IMR-90 (cell line): ENCODE results near the gene GALNT8. TPM values are rescaled to one million over a fixed set of nuclear protein-coding genes. Genes with fewer than 3 reads are reported as not detected.

Experiments used
- ATAC-seq: fragments of 200-7000 bp; cut with Tn5 transposase; 2 replicates; pipeline ENCODE4 v1.9.1; 2020; ENCODE audit warnings: low read depth, mild to moderate bottlenecking, moderate library complexity
- BruUV-seq: library from RNA; stranded (reverse); fragments of 400-500 nt; replicated peaks from 2 replicates; lab custom pipeline; 2021; lab: Mats Ljungman, UMichigan
- CTCF ChIA-PET: fragments of 300-600 bp; formaldehyde crosslinking; extraction: SDS; loops from one replicate; lab custom pipeline; 2021; ENCODE audit warnings: antibody characterized with exemption; lab: Yijun Ruan, JAX
- POLR2A ChIA-PET: fragments of 300-600 bp; sonication (Branson Sonifier 250); formaldehyde crosslinking; loops from one replicate; lab custom pipeline; 2022; ENCODE audit warnings: antibody characterized with exemption; ENCODE audit not compliant: unreplicated experiment; lab: Charles Lee
- DNase-seq: peaks from one replicate; pipeline ENCODE4 v3.0.0; 2013
- H2AFZ ChIP-seq: replicated peaks from 2 replicates; pipeline ENCODE3; 2013; ENCODE audit warnings: low read length, mild to moderate bottlenecking; ENCODE audit not compliant: poor library complexity
- H2AK5ac ChIP-seq: 2 replicates; pipeline ENCODE4 v1.6.1; 2013; ENCODE audit warnings: low read depth, low read length, inconsistent platforms
- H2AK9ac ChIP-seq: replicated peaks from 2 replicates; pipeline ENCODE3; 2013; ENCODE audit warnings: mild to moderate bottlenecking, low read depth, low read length, moderate library complexity; ENCODE audit not compliant: poor library complexity
- H2BK120ac ChIP-seq: 2 replicates; pipeline ENCODE4 v1.6.1; 2013; ENCODE audit warnings: low read depth, low read length, inconsistent platforms
- H2BK15ac ChIP-seq: 3 replicates; pipeline ENCODE4 v1.6.1; 2013; ENCODE audit warnings: low read depth, low read length, inconsistent platforms
- H2BK20ac ChIP-seq: 2 replicates; pipeline ENCODE4 v1.6.1; 2013; ENCODE audit warnings: low read depth, mild to moderate bottlenecking, inconsistent platforms, low read length, moderate library complexity
- H2BK5ac ChIP-seq: 2 replicates; pipeline ENCODE4 v1.6.1; 2013; ENCODE audit warnings: mild to moderate bottlenecking, low read depth, low read length, inconsistent platforms; ENCODE audit not compliant: poor library complexity, severe bottlenecking
- H3K14ac ChIP-seq: replicated peaks from 2 replicates; pipeline ENCODE4 v1.6.1; 2013; ENCODE audit warnings: low read depth, low read length, inconsistent platforms
- H3K18ac ChIP-seq: 2 replicates; pipeline ENCODE4 v1.6.1; 2013; ENCODE audit warnings: low read depth, low read length, control low read depth
- H3K23ac ChIP-seq: 2 replicates; pipeline ENCODE4 v1.6.1; 2013; ENCODE audit warnings: low read depth, low read length, inconsistent platforms
- H3K27ac ChIP-seq: 2 replicates; pipeline ENCODE4 v1.5.1; 2013; ENCODE audit warnings: mild to moderate bottlenecking, control low read depth, low read length; ENCODE audit not compliant: insufficient read depth
- H3K27me3 ChIP-seq: 2 replicates; pipeline ENCODE4 v1.6.1; 2013; ENCODE audit warnings: low read length; ENCODE audit not compliant: control insufficient read depth, insufficient read depth
- H3K36me3 ChIP-seq: 2 replicates; pipeline ENCODE4 v1.6.1; 2013; ENCODE audit warnings: low read length, mixed read lengths; ENCODE audit not compliant: control insufficient read depth, insufficient read depth
- H3K4ac ChIP-seq: 2 replicates; pipeline ENCODE4 v1.6.1; 2013; ENCODE audit warnings: low read depth, low read length, inconsistent platforms
- H3K4me1 ChIP-seq: 2 replicates; pipeline ENCODE4 v1.6.1; 2013; ENCODE audit warnings: low read length, mixed read lengths; ENCODE audit not compliant: control insufficient read depth, insufficient read depth
- H3K4me2 ChIP-seq: 2 replicates; pipeline ENCODE4 v1.6.1; 2013; ENCODE audit warnings: low read depth, mild to moderate bottlenecking, control low read depth, low read length, moderate library complexity
- H3K4me3 ChIP-seq: 2 replicates; pipeline ENCODE4 v1.5.1; 2013; ENCODE audit warnings: low read depth, mild to moderate bottlenecking, control low read depth, low read length, moderate library complexity; ENCODE audit not compliant: insufficient read depth
- H3K56ac ChIP-seq: 2 replicates; pipeline ENCODE4 v1.6.1; 2013; ENCODE audit warnings: low read length, inconsistent platforms; ENCODE audit not compliant: insufficient read depth; ENCODE audit errors: extremely low read depth
- H3K79me1 ChIP-seq, 2 experiments: 2 replicates each; pipeline ENCODE4 v1.6.1; 2013; ENCODE audit warnings: low read length in 2 of 2, inconsistent platforms in 1 of 2, low read depth in 1 of 2
- H3K9ac ChIP-seq: 2 replicates; pipeline ENCODE4 v1.6.1; 2013; ENCODE audit warnings: low read depth, low read length, control low read depth
- H3K9me1 ChIP-seq: 2 replicates; pipeline ENCODE4 v1.6.1; 2013; ENCODE audit warnings: low read length, inconsistent platforms; ENCODE audit not compliant: insufficient read depth
- H3K9me3 ChIP-seq: 2 replicates; pipeline ENCODE4 v1.6.1; 2013; ENCODE audit warnings: low read length; ENCODE audit not compliant: control insufficient read depth, insufficient read depth
- H4K20me1 ChIP-seq: 2 replicates; pipeline ENCODE4 v1.6.1; 2013; ENCODE audit warnings: low read length, inconsistent platforms; ENCODE audit not compliant: insufficient read depth
- H4K5ac ChIP-seq: 2 replicates; pipeline ENCODE4 v1.6.1; 2013; ENCODE audit warnings: mild to moderate bottlenecking, low read depth, low read length, control low read depth
- H4K8ac ChIP-seq, 2 experiments: 2 replicates each; pipeline ENCODE4 v1.6.1; 2013; ENCODE audit warnings: low read depth in 2 of 2, low read length in 2 of 2, control low read depth in 1 of 2, inconsistent platforms in 1 of 2
- H4K91ac ChIP-seq: 2 replicates; pipeline ENCODE4 v1.6.1; 2013; ENCODE audit warnings: low read depth, low read length, inconsistent platforms; ENCODE audit not compliant: insufficient read depth
- CHD1 ChIP-seq: IDR thresholded peaks from 2 replicates; pipeline ENCODE4 v1.6.1; 2012; ENCODE audit warnings: low read depth, low read length, improper control_type of control experiment
- CTCF ChIP-seq: conservative IDR thresholded peaks from 2 replicates; pipeline ENCODE4 v1.5.1; 2012; ENCODE audit warnings: mild to moderate bottlenecking, low read depth, low read length, improper control_type of control experiment
- ELK1 ChIP-seq: fragments of 150-350 bp; IDR thresholded peaks from 2 replicates; pipeline ENCODE4 v1.6.1; 2016; ENCODE audit warnings: low read depth, mild to moderate bottlenecking, low read length, moderate library complexity, borderline replicate concordance
- FOS ChIP-seq: fragments of 150-350 bp; IDR thresholded peaks from 2 replicates; pipeline ENCODE4 v1.6.1; 2016; ENCODE audit warnings: low read depth, low read length
- MXI1 ChIP-seq: IDR thresholded peaks from 2 replicates; pipeline ENCODE4 v1.6.1; 2012; ENCODE audit warnings: low read depth, mild to moderate bottlenecking, low read length, moderate library complexity, borderline replicate concordance
- POLR2A ChIP-seq: IDR thresholded peaks from 2 replicates; pipeline ENCODE4 v1.6.1; 2012; ENCODE audit warnings: mild to moderate bottlenecking, low read depth, low read length
- RCOR1 ChIP-seq: IDR thresholded peaks from 2 replicates; pipeline ENCODE4 v1.6.1; 2012; ENCODE audit warnings: mild to moderate bottlenecking, low read length, improper control_type of control experiment; ENCODE audit not compliant: insufficient replicate concordance
- RFX5 ChIP-seq: IDR thresholded peaks from 2 replicates; pipeline ENCODE4 v1.8.0; 2012; ENCODE audit warnings: low read depth, mild to moderate bottlenecking, low read length, moderate library complexity
- SMC3 ChIP-seq: fragments of 150-350 bp; IDR thresholded peaks from 2 replicates; pipeline ENCODE4 v1.6.1; 2016; ENCODE audit warnings: low read depth, mild to moderate bottlenecking, antibody characterized with exemption, low read length, moderate library complexity
- WGBS, 2 experiments: methylation state at CpG; one replicate each; pipeline versions ENCODE4 v1.1.5 to v1.1.7; 2013; ENCODE audit warnings: missing lambda C conversion rate in 2 of 2; ENCODE audit not compliant: insufficient read length in 1 of 2; ENCODE audit errors: extremely low coverage in 2 of 2; 5-methylcytosine and 5-hydroxymethylcytosine counted together
- dilution Hi-C: fragments of 300-500 bp; cut with HindIII; formaldehyde crosslinking; loops from one replicate; pipeline ENCODE4 v1.14.3; 2018; ENCODE audit warnings: low sequenced_read_pairs; ENCODE audit not compliant: unreplicated experiment
- in situ Hi-C: fragments of 300-500 bp; cut with MboI; formaldehyde crosslinking; loops from 3 replicates; pipeline ENCODE4 v1.14.3; 2019; ENCODE audit warnings: low sequenced_read_pairs, inconsistent platforms, mixed read lengths
- intact Hi-C: fragments of 100-400 bp; cut with micrococcal nuclease; formaldehyde crosslinking; loops from 2 replicates; pipeline ENCODE4 v1.10.0; 2022
- polyA plus RNA-seq, 3 experiments: library from polyadenylated mRNA; depleted of rRNA; stranded (reverse); fragments of >200 nt; gene quantifications; 2 replicates each; pipeline ENCODE4 v1.2.3, GENCODE V29; 2012; ENCODE audit warnings: low replicate concordance in 1 of 3
- total RNA-seq: library from RNA; depleted of rRNA; stranded (reverse); fragments of >200 nt; gene quantifications from 2 replicates; pipeline ENCODE4 v1.2.3, GENCODE V29; 2012

Gene GALNT8
- total and polyA plus RNA-seq, 2 of the 4 experiments (the other 2 are of a cell fraction), result not detected

GRCh38 chr12:4802841-4803240 is 82.6 kb downstream of the GALNT8 start:
- H2AFZ ChIP-seq, result no peak overlapping the region
- no peak overlapping the region for H3K18ac ChIP-seq
- no peak overlapping the region for H2BK120ac ChIP-seq
- no peak overlapping the region for H3K23ac ChIP-seq
- no CpG with 5 or more reads among the region's 2 CpGs for whole genome bisulfite sequencing, 2 experiments
- no peaks in the 10 kb centered on the region for H3K9me3 ChIP-seq
- no TSS peak for BruUV-seq
- no peaks in the 10 kb centered on the region for H4K20me1 ChIP-seq
- no peak overlapping the region for H3K56ac ChIP-seq
- no peak for ATAC-seq
- no peak overlapping the region for H2BK5ac ChIP-seq
- no peak overlapping the region for H4K8ac ChIP-seq
- no peak overlapping the region for H3K4ac ChIP-seq
- no peak overlapping the region for H4K5ac ChIP-seq
- H2BK15ac ChIP-seq, result no peak overlapping the region
- no peak overlapping the region for H3K14ac ChIP-seq
- no peak for TF ChIP-seq ELK1
- no peak for TF ChIP-seq SMC3
- TF ChIP-seq RCOR1, result no peak
- TF ChIP-seq CHD1, result no peak
- no peak for TF ChIP-seq CTCF
- no peak for TF ChIP-seq RFX5
- TF ChIP-seq MXI1, result no peak
- TF ChIP-seq FOS, result no peak
- TF ChIP-seq POLR2A, result no peak
- intact Hi-C loops, result no loop called here
- no peaks in the 10 kb centered on the region for H3K9me1 ChIP-seq
- CTCF ChIA-PET, result no interaction called here
- no peaks in the 10 kb centered on the region for H3K79me1 ChIP-seq
- no peak overlapping the region for H3K4me3 ChIP-seq
- H3K4me2 ChIP-seq, result no peak overlapping the region
- H3K27me3 ChIP-seq, result peaks cover 2% of the 10 kb centered on the region
- H2AK5ac ChIP-seq, result no peak overlapping the region
- POLR2A ChIA-PET, result no interaction called here
- no peak overlapping the region for H3K27ac ChIP-seq
- in situ Hi-C loops, result no loop called here
- H4K91ac ChIP-seq, result no peak overlapping the region
- no peak overlapping the region for H3K9ac ChIP-seq
- no peaks in the 10 kb centered on the region for H3K36me3 ChIP-seq
- H2AK9ac ChIP-seq, result no peak overlapping the region
- no peak for DNase-seq
- no peak overlapping the region for H2BK20ac ChIP-seq
- dilution Hi-C loops, result no loop called here
- no peaks in the 10 kb centered on the region for H3K4me1 ChIP-seq
